ENCODE measurements around the gene CELF2. TPM values are rescaled to one million over a fixed set of nuclear protein-coding genes. Genes with fewer than 3 reads are reported as not detected.

CELF2 gene
- total RNA-seq, 1 donor from 2014 or later, result 77.6 TPM

DNA sequence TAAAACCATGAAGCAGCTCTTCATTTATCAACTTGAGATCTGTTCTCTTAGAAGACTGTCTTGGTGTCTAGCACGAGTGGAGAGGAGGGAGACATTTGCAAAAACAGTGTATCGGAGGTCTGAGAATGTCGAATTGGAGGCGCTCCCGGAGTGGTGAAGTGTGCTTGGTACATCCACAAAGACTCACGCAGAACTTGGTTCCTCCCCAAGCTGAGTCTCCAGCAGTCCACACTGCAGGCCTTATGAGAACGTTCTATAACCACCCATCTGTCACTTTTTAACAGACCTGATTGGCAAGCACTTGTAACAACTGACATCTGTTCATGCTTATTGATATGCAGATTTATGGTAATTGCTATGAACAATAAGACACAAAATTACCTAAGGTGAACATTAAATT lies 261.6 kb downstream of the CELF2 start:
- H3K4me1 Mint-ChIP-seq, result peaks cover 18% of the 10 kb centered on the region
- no peaks in the 10 kb centered on the region for H3K9me3 Mint-ChIP-seq
- H3K27ac Mint-ChIP-seq (ENCODE audit: unreplicated experiment), result no peak overlapping the region
- H3K27me3 Mint-ChIP-seq (ENCODE audit: low read depth), result no peaks in the 10 kb centered on the region
- no peak for DNase-seq (ENCODE audit: low read depth, low spot score)
- TF ChIP-seq, protein P1, sequence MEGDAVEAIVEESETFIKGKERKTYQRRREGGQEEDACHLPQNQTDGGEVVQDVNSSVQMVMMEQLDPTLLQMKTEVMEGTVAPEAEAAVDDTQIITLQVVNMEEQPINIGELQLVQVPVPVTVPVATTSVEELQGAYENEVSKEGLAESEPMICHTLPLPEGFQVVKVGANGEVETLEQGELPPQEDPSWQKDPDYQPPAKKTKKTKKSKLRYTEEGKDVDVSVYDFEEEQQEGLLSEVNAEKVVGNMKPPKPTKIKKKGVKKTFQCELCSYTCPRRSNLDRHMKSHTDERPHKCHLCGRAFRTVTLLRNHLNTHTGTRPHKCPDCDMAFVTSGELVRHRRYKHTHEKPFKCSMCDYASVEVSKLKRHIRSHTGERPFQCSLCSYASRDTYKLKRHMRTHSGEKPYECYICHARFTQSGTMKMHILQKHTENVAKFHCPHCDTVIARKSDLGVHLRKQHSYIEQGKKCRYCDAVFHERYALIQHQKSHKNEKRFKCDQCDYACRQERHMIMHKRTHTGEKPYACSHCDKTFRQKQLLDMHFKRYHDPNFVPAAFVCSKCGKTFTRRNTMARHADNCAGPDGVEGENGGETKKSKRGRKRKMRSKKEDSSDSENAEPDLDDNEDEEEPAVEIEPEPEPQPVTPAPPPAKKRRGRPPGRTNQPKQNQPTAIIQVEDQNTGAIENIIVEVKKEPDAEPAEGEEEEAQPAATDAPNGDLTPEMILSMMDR (conservative IDR thresholded peaks at IDR 0.05), result no peak
- no peak overlapping the region for H3K4me3 Mint-ChIP-seq
- peaks cover 41% of the 10 kb centered on the region for H3K36me3 Mint-ChIP-seq (ENCODE audit: low read depth)

DNA sequence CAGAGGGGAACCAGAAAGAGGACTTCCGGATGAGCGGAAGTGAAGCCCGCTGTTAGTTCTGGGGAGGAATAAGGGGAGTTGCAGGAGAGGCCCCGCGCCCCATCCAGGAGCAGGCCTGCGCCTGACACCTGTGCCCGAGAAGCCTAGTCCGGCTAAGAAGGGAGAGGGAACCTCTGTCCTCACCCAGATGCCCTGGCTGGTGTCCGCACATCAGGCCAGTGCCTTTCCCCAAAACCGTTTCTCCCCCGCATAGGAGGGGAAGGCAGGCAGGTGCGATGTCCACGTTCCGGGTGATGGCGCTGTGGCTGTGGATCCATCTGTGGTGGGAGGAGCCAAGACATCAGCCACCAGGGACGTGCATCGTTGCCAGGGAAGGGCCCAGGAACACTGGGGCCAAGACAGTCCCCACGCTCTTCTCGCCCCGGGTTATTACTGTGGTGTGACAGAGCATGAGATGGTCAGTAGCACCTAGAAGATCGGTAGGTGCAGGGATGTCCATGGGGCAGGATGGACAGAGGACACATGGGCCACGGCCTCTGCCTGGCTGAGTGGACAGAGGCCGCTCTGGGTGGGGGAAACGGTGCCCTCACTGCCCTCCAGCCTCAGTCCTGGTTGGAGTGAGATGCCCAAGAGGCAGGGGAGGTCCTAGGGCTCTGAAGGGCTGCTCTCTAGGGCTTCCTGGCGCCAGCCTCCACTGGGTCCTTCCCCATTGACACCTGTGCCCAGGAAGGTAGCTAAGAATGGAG lies 262.7 kb downstream of the CELF2 start:
- no peak for DNase-seq (ENCODE audit: low read depth, low spot score)
- peaks cover 38% of the 10 kb centered on the region for H3K36me3 Mint-ChIP-seq (ENCODE audit: low read depth)
- TF ChIP-seq, protein P1 (conservative IDR thresholded peaks at IDR 0.05), result no peak
- peaks cover 14% of the 10 kb centered on the region for H3K4me1 Mint-ChIP-seq
- no peak overlapping the region for H3K27ac Mint-ChIP-seq (ENCODE audit: unreplicated experiment)
- no peaks in the 10 kb centered on the region for H3K9me3 Mint-ChIP-seq
- H3K4me3 Mint-ChIP-seq, result no peak overlapping the region
- no peaks in the 10 kb centered on the region for H3K27me3 Mint-ChIP-seq (ENCODE audit: low read depth)

DNA sequence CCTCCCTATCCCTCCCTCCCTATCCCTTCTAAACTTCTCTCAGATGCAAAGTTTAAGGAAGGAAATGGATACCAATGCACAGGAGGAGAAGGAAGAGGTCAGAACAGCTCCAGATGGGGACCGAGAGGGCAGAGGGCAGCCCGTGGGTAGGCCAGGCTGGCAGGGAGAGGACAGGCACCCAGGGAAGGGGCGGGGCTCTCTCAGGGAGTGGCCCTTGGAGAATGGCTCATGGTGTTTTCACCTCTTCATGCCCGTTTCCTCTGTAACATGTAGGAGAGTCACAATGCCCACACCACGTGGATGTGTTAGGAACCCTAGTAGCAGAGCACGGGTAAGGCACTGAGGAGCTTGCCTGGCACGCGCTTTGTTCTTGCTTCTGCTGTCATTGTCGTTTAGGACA lies 264.5 kb downstream of the CELF2 start:
- H3K4me3 Mint-ChIP-seq, result no peak overlapping the region
- no peaks in the 10 kb centered on the region for H3K9me3 Mint-ChIP-seq
- H3K36me3 Mint-ChIP-seq (ENCODE audit: low read depth), result peaks cover 43% of the 10 kb centered on the region
- no peak for DNase-seq (ENCODE audit: low read depth, low spot score)
- H3K27me3 Mint-ChIP-seq (ENCODE audit: low read depth), result no peaks in the 10 kb centered on the region
- TF ChIP-seq, protein P1 (conservative IDR thresholded peaks at IDR 0.05), result no peak
- no peak overlapping the region for H3K27ac Mint-ChIP-seq (ENCODE audit: unreplicated experiment)
- peaks cover 10% of the 10 kb centered on the region for H3K4me1 Mint-ChIP-seq

DNA sequence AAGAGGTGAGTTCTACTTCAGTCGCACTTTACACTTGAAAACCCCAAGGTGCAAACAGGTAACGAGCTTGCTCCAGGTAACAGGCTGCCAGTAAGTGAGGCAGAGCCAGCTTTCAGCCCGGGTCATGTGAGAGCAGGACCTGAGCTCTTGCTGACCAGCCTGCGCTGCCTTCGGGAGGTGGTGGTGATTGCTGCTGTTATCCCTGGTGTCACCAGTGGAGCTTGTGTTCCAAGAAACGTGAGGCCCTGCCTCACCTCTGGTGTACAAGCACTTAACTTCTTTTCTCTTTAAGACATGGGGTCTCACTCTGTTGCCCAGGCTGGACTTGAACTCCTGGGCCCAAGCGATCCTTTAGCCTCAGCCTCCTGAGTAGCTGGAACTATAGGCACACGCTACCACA lies 265.0 kb downstream of the CELF2 start:
- Mint-ChIP-seq H3K4me1 (peaks cover 10% of the 10 kb centered on the region), H3K27ac (ENCODE audit: unreplicated experiment) (no peak overlapping the region), H3K36me3 (ENCODE audit: low read depth) (peaks cover 40% of the 10 kb centered on the region), H3K9me3 (no peaks in the 10 kb centered on the region), H3K4me3 (no peak overlapping the region), H3K27me3 (ENCODE audit: low read depth) (no peaks in the 10 kb centered on the region)
- TF ChIP-seq, protein P1 (conservative IDR thresholded peaks at IDR 0.05), result no peak
- no peak for DNase-seq (ENCODE audit: low read depth, low spot score)

GRCh38 chr10:11284291-11285085 lies 266.8 kb downstream of the CELF2 start:
- Mint-ChIP-seq H3K9me3 (no peaks in the 10 kb centered on the region), H3K27ac (ENCODE audit: unreplicated experiment) (no peak overlapping the region), H3K4me3 (no peak overlapping the region), H3K4me1 (peaks cover 11% of the 10 kb centered on the region), H3K36me3 (ENCODE audit: low read depth) (peaks cover 37% of the 10 kb centered on the region), H3K27me3 (ENCODE audit: low read depth) (no peaks in the 10 kb centered on the region)
- TF ChIP-seq, protein P1 (conservative IDR thresholded peaks at IDR 0.05), result no peak
- DNase-seq (ENCODE audit: low read depth, low spot score), result no peak
